Karpas-422 (cell line): ENCODE results near the gene INF2. TPM values are rescaled to one million over a fixed set of nuclear protein-coding genes. Genes with fewer than 3 reads are reported as not detected.

ENCODE experiments used
- DNase-seq: peaks from one replicate; pipeline ENCODE4 v3.0.0-alpha.2; 2015
- H2AFZ ChIP-seq: fragments of 200-600 bp; sonication (generic); 2 replicates; pipeline ENCODE4 v1.6.1; 2014; ENCODE audit warnings: antibody characterized with exemption, low read length, mixed read lengths
- H3K27ac ChIP-seq: fragments of 200-600 bp; sonication (generic); 2 replicates; pipeline ENCODE4 v1.5.1; 2014; ENCODE audit warnings: mild to moderate bottlenecking, low read length, moderate library complexity
- H3K27me3 ChIP-seq: fragments of 200-600 bp; sonication (generic); 2 replicates; pipeline ENCODE4 v1.6.1; 2014; ENCODE audit warnings: low read length, mixed read lengths
- H3K36me3 ChIP-seq: fragments of 200-600 bp; sonication (generic); 2 replicates; pipeline ENCODE4 v1.6.1; 2014; ENCODE audit warnings: low read length, mixed read lengths; ENCODE audit not compliant: insufficient read depth
- H3K4me1 ChIP-seq: fragments of 200-600 bp; sonication (generic); 2 replicates; pipeline ENCODE4 v1.6.1; 2014; ENCODE audit warnings: mild to moderate bottlenecking, low read length, mixed read lengths
- H3K4me2 ChIP-seq: fragments of 200-600 bp; sonication (generic); 2 replicates; pipeline ENCODE4 v1.6.1; 2014; ENCODE audit warnings: low read length, low read depth, mild to moderate bottlenecking; ENCODE audit not compliant: poor library complexity, severe bottlenecking
- H3K4me3 ChIP-seq: fragments of 200-600 bp; sonication (generic); 2 replicates; pipeline ENCODE4 v1.5.1; 2014; ENCODE audit warnings: mild to moderate bottlenecking, antibody characterized with exemption, low read length, mixed read lengths
- H3K79me2 ChIP-seq: fragments of 200-600 bp; sonication (generic); 2 replicates; pipeline ENCODE4 v1.6.1; 2014; ENCODE audit warnings: mild to moderate bottlenecking, low read length, mixed read lengths
- H3K9ac ChIP-seq: fragments of 200-600 bp; sonication (generic); 2 replicates; pipeline ENCODE4 v1.6.0; 2014; ENCODE audit warnings: low read length
- H3K9me2 ChIP-seq: fragments of 200-600 bp; sonication (generic), shearing (Covaris generic); replicated peaks from 2 replicates; pipeline ENCODE4 v1.6.0; 2014; ENCODE audit warnings: mild to moderate bottlenecking, low read length, moderate library complexity; ENCODE audit not compliant: insufficient read depth
- H3K9me3 ChIP-seq: fragments of 300-700, 200-600 bp; sonication (generic); 2 replicates; pipeline ENCODE4 v1.6.1; 2014; ENCODE audit warnings: low read length, mixed read lengths
- H4K20me1 ChIP-seq: fragments of 200-600 bp; sonication (generic); 2 replicates; pipeline ENCODE4 v1.6.1; 2014; ENCODE audit warnings: mild to moderate bottlenecking, antibody characterized with exemption, low read length, low read depth; ENCODE audit not compliant: insufficient read depth
- total RNA-seq: library from RNA; depleted of rRNA; stranded (reverse); fragments of >200 nt; shearing (Covaris generic); gene quantifications from 2 replicates; pipeline ENCODE4 v1.2.3, GENCODE V29; 2014; ENCODE audit warnings: low replicate concordance

INF2 gene
- total RNA-seq, 1 experiment from 2014 or later = 4.4 TPM

DNA sequence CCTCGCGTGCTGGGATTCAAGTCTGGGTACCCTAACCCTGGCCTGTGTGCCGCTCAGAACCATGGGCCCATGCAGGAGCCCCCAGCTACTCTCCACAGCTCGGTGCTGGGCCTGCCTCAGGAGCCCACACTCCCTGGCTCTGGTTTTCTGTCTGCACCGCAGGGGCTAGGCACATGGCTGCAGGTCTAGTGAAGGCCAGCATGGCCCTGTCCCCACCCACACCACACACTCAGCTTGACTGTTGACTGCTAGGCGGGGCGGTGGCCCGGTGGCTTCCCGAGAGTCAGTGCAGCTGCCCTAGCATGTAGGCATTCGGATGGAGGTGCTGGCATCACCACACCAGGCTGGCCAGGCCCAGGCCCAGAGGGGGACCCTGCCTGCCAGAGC is 7.9 kb downstream of the INF2 start:
- DNase-seq = no peak
- Histone ChIP-seq H3K27me3 (no peaks in the 10 kb centered on the region), H3K9me2 (no peaks in the 10 kb centered on the region), H3K9ac (no peak overlapping the region), H3K27ac (no peak overlapping the region), H3K4me3 (no peak overlapping the region), H4K20me1 (peaks cover 28% of the 10 kb centered on the region; the same call in 1 of the 2 replicates), H3K79me2 (no peaks in the 10 kb centered on the region), H3K4me1 (no peaks in the 10 kb centered on the region), H3K36me3 (no peaks in the 10 kb centered on the region), H3K4me2 (no peak overlapping the region), H3K9me3 (no peaks in the 10 kb centered on the region), H2AFZ (no peak overlapping the region)

GRCh38 chr14:104697892-104698583 is 8.6 kb downstream of the INF2 start:
- Histone ChIP-seq H3K36me3 (no peaks in the 10 kb centered on the region), H3K79me2 (no peaks in the 10 kb centered on the region), H3K9me3 (no peaks in the 10 kb centered on the region), H3K9ac (no peak overlapping the region), H3K4me1 (no peaks in the 10 kb centered on the region), H3K4me2 (no peak overlapping the region), H4K20me1 (peaks cover 28% of the 10 kb centered on the region; the same call in 1 of the 2 replicates), H3K4me3 (no peak overlapping the region), H3K27me3 (no peaks in the 10 kb centered on the region), H2AFZ (no peak overlapping the region), H3K9me2 (no peaks in the 10 kb centered on the region), H3K27ac (no peak overlapping the region)
- no peak for DNase-seq

DNA sequence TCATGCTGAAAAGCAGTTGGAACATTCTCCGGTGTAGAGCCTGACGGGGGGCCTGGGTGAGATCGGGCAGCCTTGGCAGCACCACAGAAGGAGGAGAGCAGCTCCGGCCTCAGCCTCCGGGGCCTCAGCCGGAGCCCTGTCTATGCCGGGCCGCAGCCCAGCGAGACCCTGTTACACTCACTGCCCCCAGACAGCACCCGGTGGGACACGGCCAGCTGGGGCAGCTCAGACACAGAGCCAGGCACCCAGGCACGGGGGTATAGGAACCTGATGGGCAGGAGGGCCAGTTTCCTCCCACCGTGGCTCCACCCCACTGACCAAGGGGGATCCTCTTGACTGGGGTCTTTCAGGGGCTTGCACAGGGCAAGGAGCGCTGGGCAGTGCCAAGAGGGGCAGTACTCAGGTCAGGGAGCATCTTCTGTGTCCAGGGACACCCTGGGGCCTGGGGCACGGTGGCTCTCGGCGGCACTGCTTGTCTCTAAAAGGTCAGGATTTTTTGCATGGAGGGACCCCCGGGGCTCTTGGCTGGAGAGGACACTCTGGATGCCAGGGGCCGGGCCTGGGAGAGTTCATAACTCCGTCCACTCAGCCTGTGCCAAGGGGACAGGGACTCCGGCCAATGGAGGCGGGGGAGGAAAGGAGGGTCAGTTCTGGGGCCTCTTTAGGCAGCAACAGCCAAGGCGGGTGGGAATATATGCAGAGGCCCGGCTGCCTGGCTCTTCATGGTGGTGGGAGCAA is 9.4 kb downstream of the INF2 start:
- H3K4me2 ChIP-seq = no peak overlapping the region
- no peak overlapping the region for H3K27ac ChIP-seq
- no peaks in the 10 kb centered on the region for H3K27me3 ChIP-seq
- DNase-seq = no peak
- no peaks in the 10 kb centered on the region for H3K9me2 ChIP-seq
- no peak overlapping the region for H3K9ac ChIP-seq
- no peak overlapping the region for H2AFZ ChIP-seq
- H3K4me3 ChIP-seq = no peak overlapping the region
- H4K20me1 ChIP-seq = peaks cover 28% of the 10 kb centered on the region; the same call in 1 of the 2 replicates
- no peaks in the 10 kb centered on the region for H3K4me1 ChIP-seq
- no peaks in the 10 kb centered on the region for H3K79me2 ChIP-seq
- no peaks in the 10 kb centered on the region for H3K9me3 ChIP-seq
- no peaks in the 10 kb centered on the region for H3K36me3 ChIP-seq

DNA sequence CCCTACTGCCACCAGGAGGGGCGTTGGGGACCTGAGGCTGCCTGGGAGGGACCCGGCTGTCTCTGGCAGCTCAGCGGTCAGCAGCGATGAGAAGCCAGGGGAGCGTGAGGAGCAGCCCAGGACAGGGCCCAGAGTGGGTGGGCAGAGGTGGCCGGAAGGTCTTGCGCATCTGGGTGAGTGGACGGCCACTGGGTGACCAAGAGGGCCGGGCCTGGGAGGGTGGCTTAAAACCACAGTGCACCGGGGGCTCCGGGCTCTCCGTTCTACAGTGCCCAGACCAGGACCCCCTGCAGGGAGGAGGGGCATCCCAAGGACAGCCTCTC is 10.0 kb downstream of the INF2 start:
- Histone ChIP-seq H3K4me1 (no peaks in the 10 kb centered on the region), H3K27ac (no peak overlapping the region), H3K27me3 (no peaks in the 10 kb centered on the region), H2AFZ (no peak overlapping the region), H3K9me2 (no peaks in the 10 kb centered on the region), H3K79me2 (no peaks in the 10 kb centered on the region), H3K9me3 (no peaks in the 10 kb centered on the region), H3K4me3 (no peak overlapping the region), H4K20me1 (peaks cover 23% of the 10 kb centered on the region; the same call in 1 of the 2 replicates), H3K9ac (no peak overlapping the region), H3K4me2 (no peak overlapping the region), H3K36me3 (no peaks in the 10 kb centered on the region)
- no peak for DNase-seq

DNA sequence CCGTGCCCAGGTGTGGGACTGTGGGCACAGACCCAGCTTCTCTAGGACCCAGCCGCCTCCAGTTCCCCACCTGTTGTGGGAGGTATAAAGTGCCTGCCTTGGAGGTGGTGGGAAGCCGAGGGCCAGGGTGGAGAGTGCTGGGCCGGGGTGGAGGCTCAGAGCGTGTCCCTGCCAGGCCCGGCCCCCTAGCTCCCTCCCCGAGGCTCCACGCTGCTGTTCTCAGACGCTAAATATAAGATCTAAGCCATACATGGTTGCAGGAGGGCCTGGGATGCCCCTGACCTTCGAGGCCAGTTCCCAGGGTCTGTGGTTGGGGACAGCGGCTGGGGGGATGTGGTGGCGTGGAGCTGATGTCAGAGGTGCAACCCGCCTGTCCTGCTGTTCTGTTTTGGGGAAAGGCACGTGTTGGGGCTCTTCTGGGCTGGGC is 10.8 kb downstream of the INF2 start:
- Histone ChIP-seq H3K27ac (no peak overlapping the region), H3K4me1 (no peaks in the 10 kb centered on the region), H3K4me2 (no peak overlapping the region), H3K4me3 (no peak overlapping the region), H2AFZ (no peak overlapping the region), H3K9me3 (no peaks in the 10 kb centered on the region), H3K79me2 (no peaks in the 10 kb centered on the region), H3K36me3 (no peaks in the 10 kb centered on the region), H4K20me1 (peaks cover 17% of the 10 kb centered on the region; the same call in 1 of the 2 replicates), H3K9ac (no peak overlapping the region), H3K27me3 (no peaks in the 10 kb centered on the region), H3K9me2 (no peaks in the 10 kb centered on the region)
- DNase-seq = no peak

DNA sequence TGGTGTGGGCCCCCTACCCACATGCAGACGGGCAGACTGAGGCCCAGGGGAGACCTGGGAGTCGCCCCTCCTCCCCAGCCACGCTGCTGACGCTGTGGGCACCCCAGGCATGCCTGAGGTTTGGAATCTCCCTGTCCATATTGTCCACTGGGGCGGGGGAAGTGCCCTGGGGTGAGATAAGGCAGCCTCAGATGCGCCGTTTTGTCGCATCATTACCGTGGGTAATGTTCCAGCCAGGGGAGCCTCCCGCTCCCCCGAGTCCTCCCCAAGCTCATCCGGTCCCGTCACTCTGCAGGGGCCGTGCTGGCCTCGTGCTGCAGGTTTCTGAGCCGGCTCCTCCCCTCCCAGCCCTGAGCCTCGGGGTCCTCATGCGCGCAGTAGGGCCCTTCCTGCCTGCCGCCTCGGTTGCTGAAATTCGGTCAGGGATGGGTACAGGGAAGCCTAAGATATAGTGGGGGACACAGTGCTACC is 11.4 kb downstream of the INF2 start:
- Histone ChIP-seq H3K4me3 (no peak overlapping the region), H3K27ac (no peak overlapping the region), H3K4me2 (no peak overlapping the region), H3K4me1 (no peaks in the 10 kb centered on the region), H3K9me2 (no peaks in the 10 kb centered on the region), H2AFZ (no peak overlapping the region), H3K79me2 (no peaks in the 10 kb centered on the region), H3K36me3 (no peaks in the 10 kb centered on the region), H3K27me3 (no peaks in the 10 kb centered on the region), H3K9ac (no peak overlapping the region), H4K20me1 (peaks cover 13% of the 10 kb centered on the region; the same call in 1 of the 2 replicates), H3K9me3 (no peaks in the 10 kb centered on the region)
- DNase-seq = no peak

DNA sequence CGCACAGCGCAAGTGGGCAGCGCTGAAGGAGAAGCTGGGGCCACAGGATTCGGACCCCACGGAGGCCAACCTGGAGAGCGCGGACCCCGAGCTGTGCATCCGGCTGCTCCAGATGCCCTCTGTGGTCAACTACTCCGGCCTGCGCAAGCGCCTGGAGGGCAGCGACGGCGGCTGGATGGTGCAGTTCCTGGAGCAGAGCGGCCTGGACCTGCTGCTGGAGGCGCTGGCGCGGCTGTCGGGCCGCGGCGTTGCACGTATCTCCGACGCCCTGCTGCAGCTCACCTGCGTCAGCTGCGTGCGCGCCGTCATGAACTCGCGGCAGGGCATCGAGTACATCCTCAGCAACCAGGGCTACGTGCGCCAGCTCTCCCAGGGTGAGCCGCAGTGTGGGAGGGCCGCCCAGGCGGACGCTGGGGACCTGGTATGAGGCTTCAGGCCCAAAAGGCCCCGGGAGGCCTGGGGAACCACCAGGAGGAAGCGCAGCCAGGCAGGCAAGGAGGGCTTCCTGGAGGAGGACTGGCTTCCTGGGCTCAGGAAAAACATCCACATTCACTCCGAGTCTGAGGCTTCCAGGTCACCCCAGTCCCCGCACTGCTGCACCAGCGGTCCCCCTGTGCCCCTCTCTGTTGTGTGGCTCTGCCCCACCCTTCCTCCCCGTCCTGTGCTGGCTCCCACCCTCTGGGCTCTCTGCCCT is 12.1 kb downstream of the INF2 start:
- Histone ChIP-seq H2AFZ (no peak overlapping the region), H3K9me3 (no peaks in the 10 kb centered on the region), H3K9me2 (no peaks in the 10 kb centered on the region), H3K27me3 (no peaks in the 10 kb centered on the region), H3K79me2 (no peaks in the 10 kb centered on the region), H3K27ac (no peak overlapping the region), H3K4me1 (no peaks in the 10 kb centered on the region), H3K4me3 (no peak overlapping the region), H3K4me2 (no peak overlapping the region), H3K9ac (no peak overlapping the region), H3K36me3 (no peaks in the 10 kb centered on the region), H4K20me1 (peaks cover 11% of the 10 kb centered on the region; the same call in 1 of the 2 replicates)
- no peak for DNase-seq

GRCh38 chr14:104702106-104702505 is 12.7 kb downstream of the INF2 start:
- H3K9ac ChIP-seq = no peak overlapping the region
- no peaks in the 10 kb centered on the region for H3K27me3 ChIP-seq
- no peak overlapping the region for H2AFZ ChIP-seq
- no peak for DNase-seq
- no peaks in the 10 kb centered on the region for H3K4me1 ChIP-seq
- no peaks in the 10 kb centered on the region for H3K79me2 ChIP-seq
- H3K4me3 ChIP-seq = no peak overlapping the region
- no peak overlapping the region for H3K4me2 ChIP-seq
- peaks cover 10% of the 10 kb centered on the region; the same call in 1 of the 2 replicates for H4K20me1 ChIP-seq
- no peak overlapping the region for H3K27ac ChIP-seq
- no peaks in the 10 kb centered on the region for H3K9me2 ChIP-seq
- no peaks in the 10 kb centered on the region for H3K36me3 ChIP-seq
- no peaks in the 10 kb centered on the region for H3K9me3 ChIP-seq
